Neural crest cell (in vitro differentiated cells): ENCODE data around the gene TXNRD3. TPM values are rescaled to one million over a fixed set of nuclear protein-coding genes. Genes with fewer than 3 reads are reported as not detected.

ENCODE experiments used
- DNase-seq: peaks from one replicate; pipeline ENCODE4 v3.0.0; 2021; ENCODE audit warnings: low read depth, mixed read lengths, low spot score
- H3K27ac Mint-ChIP-seq: one replicate; pipeline ENCODE4 v1.8.0; 2021; ENCODE audit warnings: mild to moderate bottlenecking, mixed read lengths; ENCODE audit not compliant: unreplicated experiment
- H3K27me3 Mint-ChIP-seq: 2 replicates; pipeline ENCODE4 v1.8.0; 2021; ENCODE audit warnings: low read depth, mild to moderate bottlenecking, mixed read lengths
- H3K36me3 Mint-ChIP-seq: 2 replicates; pipeline ENCODE4 v1.8.0; 2021; ENCODE audit warnings: low read depth, mild to moderate bottlenecking, mixed read lengths
- H3K4me1 Mint-ChIP-seq: 2 replicates; pipeline ENCODE4 v1.8.0; 2021; ENCODE audit warnings: mixed read lengths
- H3K4me3 Mint-ChIP-seq: one replicate; pipeline ENCODE4 v1.8.0; 2021; ENCODE audit warnings: mild to moderate bottlenecking, mixed read lengths
- H3K9me3 Mint-ChIP-seq: 2 replicates; pipeline ENCODE4 v1.8.0; 2021; ENCODE audit warnings: mixed read lengths
- CTCF ChIP-seq: fragments of 200-600 bp; sonication (generic); conservative IDR thresholded peaks from 2 replicates; pipeline ENCODE4 v1.5.0; 2021; ENCODE audit warnings: antibody characterized with exemption, mild to moderate bottlenecking
- total RNA-seq: library from RNA; stranded (reverse); gene quantifications from 2 replicates; pipeline ENCODE4 v1.2.1, GENCODE V29; 2021

Gene TXNRD3
- total RNA-seq, 1 donor from 2014 or later = 13.8 TPM

GRCh38 chr3:126569390-126569975 lies 85.4 kb downstream of the TXNRD3 start:
- H3K27ac Mint-ChIP-seq = no peak overlapping the region
- no peak overlapping the region for H3K4me3 Mint-ChIP-seq
- peaks cover 3% of the 10 kb centered on the region for H3K4me1 Mint-ChIP-seq
- DNase-seq = no peak
- H3K9me3 Mint-ChIP-seq = no peaks in the 10 kb centered on the region
- H3K36me3 Mint-ChIP-seq = no peaks in the 10 kb centered on the region
- H3K27me3 Mint-ChIP-seq = no peaks in the 10 kb centered on the region
- no peak for TF ChIP-seq CTCF

GRCh38 chr3:126568776-126569342 lies 86.1 kb downstream of the TXNRD3 start:
- no peaks in the 10 kb centered on the region for H3K36me3 Mint-ChIP-seq
- no peak for TF ChIP-seq CTCF
- H3K27ac Mint-ChIP-seq = no peak overlapping the region
- H3K27me3 Mint-ChIP-seq = no peaks in the 10 kb centered on the region
- no peak overlapping the region for H3K4me3 Mint-ChIP-seq
- H3K4me1 Mint-ChIP-seq = peaks cover 3% of the 10 kb centered on the region
- H3K9me3 Mint-ChIP-seq = no peaks in the 10 kb centered on the region
- no peak for DNase-seq

GRCh38 chr3:126567696-126568438 lies 87.1 kb downstream of the TXNRD3 start:
- peaks cover 3% of the 10 kb centered on the region for H3K4me1 Mint-ChIP-seq
- no peak overlapping the region for H3K4me3 Mint-ChIP-seq
- no peaks in the 10 kb centered on the region for H3K36me3 Mint-ChIP-seq
- no peak for TF ChIP-seq CTCF
- no peak overlapping the region for H3K27ac Mint-ChIP-seq
- no peak for DNase-seq
- no peaks in the 10 kb centered on the region for H3K27me3 Mint-ChIP-seq
- peaks cover under 1% of the 10 kb centered on the region for H3K9me3 Mint-ChIP-seq

- no peak for TF ChIP-seq CTCF
- Mint-ChIP-seq H3K36me3 (no peaks in the 10 kb centered on the region), H3K4me3 (no peak overlapping the region), H3K27ac (no peak overlapping the region), H3K4me1 (no peaks in the 10 kb centered on the region), H3K9me3 (peaks cover 5% of the 10 kb centered on the region), H3K27me3 (peaks cover 4% of the 10 kb centered on the region)
- DNase-seq = no peak
These were observed 92.1 kb downstream of the TXNRD3 start for GRCh38 chr3:126562737-126563276.

- Mint-ChIP-seq H3K9me3 (peaks cover 5% of the 10 kb centered on the region), H3K36me3 (no peaks in the 10 kb centered on the region), H3K4me1 (no peaks in the 10 kb centered on the region), H3K27me3 (peaks cover 4% of the 10 kb centered on the region), H3K27ac (no peak within 1 kb of the TSS), H3K4me3 (no peak within 1 kb of the TSS)
- DNase-seq = no peak
- no peak for TF ChIP-seq CTCF
These were observed 96.4 kb downstream of the TXNRD3 start, which contains the start of gene C3orf22 for GRCh38 chr3:126558336-126559071. Gene C3orf22, minus strand, starts transcription at chr3:126558932. Its CDS starts 5,542 bp downstream, at chr3:126553390.
